Measurements from ENCODE around the gene GPR183. TPM values are rescaled to one million over a fixed set of nuclear protein-coding genes. Genes with fewer than 3 reads are reported as not detected.

The GPR183 gene
- total RNA-seq, 1 experiment from 2014 or later = 0.11 TPM

GRCh38 chr13:99335087-99335486 is 27.9 kb upstream of the GPR183 start:
- Histone ChIP-seq H3K27me3 (ENCODE audit: low read length) (no peaks in the 10 kb centered on the region), H4K20me1 (ENCODE audit: insufficient read depth, low read depth, low read length) (no peaks in the 10 kb centered on the region), H3K27ac (ENCODE audit: low read length) (peak overlapping the region; percentile 95), H3K79me2 (ENCODE audit: low read length) (peaks cover 11% of the 10 kb centered on the region; the same call in 1 of the 2 replicates), H3K4me1 (ENCODE audit: low read length) (peaks cover 77% of the 10 kb centered on the region), H3K9me2 (replicated peaks; ENCODE audit: insufficient read depth, low read length) (no peaks in the 10 kb centered on the region), H3K4me3 (ENCODE audit: low read length) (peak overlapping the region; percentile 53), H3K9ac (ENCODE audit: low read length) (peak overlapping the region; percentile 56), H2AFZ (ENCODE audit: low read length) (no peak overlapping the region), H3K4me2 (ENCODE audit: low read depth, low read length, poor library complexity, severe bottlenecking) (peak overlapping the region; percentile 77), H3K36me3 (ENCODE audit: insufficient read depth, low read length) (no peaks in the 10 kb centered on the region), H3K9me3 (ENCODE audit: low read length) (no peaks in the 10 kb centered on the region)
- DNase-seq = no peak

GRCh38 chr13:99334221-99334620 is 27.0 kb upstream of the GPR183 start:
- no peaks in the 10 kb centered on the region for H4K20me1 ChIP-seq (ENCODE audit: insufficient read depth, low read depth, low read length)
- H3K9me3 ChIP-seq (ENCODE audit: low read length) = no peaks in the 10 kb centered on the region
- H3K36me3 ChIP-seq (ENCODE audit: insufficient read depth, low read length) = no peaks in the 10 kb centered on the region
- no peak overlapping the region for H3K4me3 ChIP-seq (ENCODE audit: low read length)
- H2AFZ ChIP-seq (ENCODE audit: low read length) = no peak overlapping the region
- H3K27me3 ChIP-seq (ENCODE audit: low read length) = no peaks in the 10 kb centered on the region
- peaks cover 77% of the 10 kb centered on the region for H3K4me1 ChIP-seq (ENCODE audit: low read length)
- no peak overlapping the region for H3K9ac ChIP-seq (ENCODE audit: low read length)
- H3K4me2 ChIP-seq (ENCODE audit: low read depth, low read length, poor library complexity, severe bottlenecking) = peak overlapping the region; percentile 77
- H3K9me2 ChIP-seq (replicated peaks; ENCODE audit: insufficient read depth, low read length) = no peaks in the 10 kb centered on the region
- peak overlapping the region; percentile 95 for H3K27ac ChIP-seq (ENCODE audit: low read length)
- peaks cover 11% of the 10 kb centered on the region; the same call in 1 of the 2 replicates for H3K79me2 ChIP-seq (ENCODE audit: low read length)
- DNase-seq = no peak

GRCh38 chr13:99332456-99332855 is 25.3 kb upstream of the GPR183 start:
- no peak overlapping the region for H3K9ac ChIP-seq (ENCODE audit: low read length)
- no peak overlapping the region for H3K4me3 ChIP-seq (ENCODE audit: low read length)
- H3K27ac ChIP-seq (ENCODE audit: low read length) = peak overlapping the region; percentile 95
- H2AFZ ChIP-seq (ENCODE audit: low read length) = no peak overlapping the region
- H3K79me2 ChIP-seq (ENCODE audit: low read length) = peaks cover 4% of the 10 kb centered on the region; the same call in 1 of the 2 replicates
- H3K4me1 ChIP-seq (ENCODE audit: low read length) = peaks cover 71% of the 10 kb centered on the region
- H3K9me3 ChIP-seq (ENCODE audit: low read length) = no peaks in the 10 kb centered on the region
- peak overlapping the region; percentile 15 for H3K4me2 ChIP-seq (ENCODE audit: low read depth, low read length, poor library complexity, severe bottlenecking)
- H3K9me2 ChIP-seq (replicated peaks; ENCODE audit: insufficient read depth, low read length) = no peaks in the 10 kb centered on the region
- no peaks in the 10 kb centered on the region for H3K27me3 ChIP-seq (ENCODE audit: low read length)
- no peaks in the 10 kb centered on the region for H4K20me1 ChIP-seq (ENCODE audit: insufficient read depth, low read depth, low read length)
- peaks cover 4% of the 10 kb centered on the region; the same call in 1 of the 2 replicates for H3K36me3 ChIP-seq (ENCODE audit: insufficient read depth, low read length)
- no peak for DNase-seq

GRCh38 chr13:99331881-99332293 is 24.7 kb upstream of the GPR183 start:
- DNase-seq = no peak
- Histone ChIP-seq H4K20me1 (ENCODE audit: insufficient read depth, low read depth, low read length) (no peaks in the 10 kb centered on the region), H3K27me3 (ENCODE audit: low read length) (no peaks in the 10 kb centered on the region), H3K4me3 (ENCODE audit: low read length) (no peak overlapping the region), H3K36me3 (ENCODE audit: insufficient read depth, low read length) (peaks cover 9% of the 10 kb centered on the region; the same call in 1 of the 2 replicates), H2AFZ (ENCODE audit: low read length) (no peak overlapping the region), H3K9me2 (replicated peaks; ENCODE audit: insufficient read depth, low read length) (no peaks in the 10 kb centered on the region), H3K79me2 (ENCODE audit: low read length) (peaks cover 4% of the 10 kb centered on the region), H3K27ac (ENCODE audit: low read length) (peak overlapping the region; percentile 95; the same call in 1 of the 2 replicates), H3K4me2 (ENCODE audit: low read depth, low read length, poor library complexity, severe bottlenecking) (no peak overlapping the region), H3K9ac (ENCODE audit: low read length) (no peak overlapping the region), H3K4me1 (ENCODE audit: low read length) (peaks cover 70% of the 10 kb centered on the region), H3K9me3 (ENCODE audit: low read length) (no peaks in the 10 kb centered on the region)

GRCh38 chr13:99330942-99331341 is 23.7 kb upstream of the GPR183 start:
- Histone ChIP-seq H3K79me2 (ENCODE audit: low read length) (peaks cover 9% of the 10 kb centered on the region), H3K27ac (ENCODE audit: low read length) (peak overlapping the region; percentile 95; the same call in 1 of the 2 replicates), H4K20me1 (ENCODE audit: insufficient read depth, low read depth, low read length) (no peaks in the 10 kb centered on the region), H3K4me2 (ENCODE audit: low read depth, low read length, poor library complexity, severe bottlenecking) (no peak overlapping the region), H2AFZ (ENCODE audit: low read length) (no peak overlapping the region), H3K9ac (ENCODE audit: low read length) (no peak overlapping the region), H3K9me3 (ENCODE audit: low read length) (no peaks in the 10 kb centered on the region), H3K27me3 (ENCODE audit: low read length) (no peaks in the 10 kb centered on the region), H3K4me3 (ENCODE audit: low read length) (no peak overlapping the region), H3K4me1 (ENCODE audit: low read length) (peaks cover 70% of the 10 kb centered on the region), H3K9me2 (replicated peaks; ENCODE audit: insufficient read depth, low read length) (no peaks in the 10 kb centered on the region), H3K36me3 (ENCODE audit: insufficient read depth, low read length) (peaks cover 12% of the 10 kb centered on the region; the same call in 1 of the 2 replicates)
- DNase-seq = no peak

GRCh38 chr13:99329477-99329876 is 22.3 kb upstream of the GPR183 start:
- Histone ChIP-seq H3K4me1 (ENCODE audit: low read length) (peaks cover 63% of the 10 kb centered on the region), H3K4me3 (ENCODE audit: low read length) (no peak overlapping the region), H2AFZ (ENCODE audit: low read length) (no peak overlapping the region), H3K27me3 (ENCODE audit: low read length) (no peaks in the 10 kb centered on the region), H3K36me3 (ENCODE audit: insufficient read depth, low read length) (peaks cover 14% of the 10 kb centered on the region; the same call in 1 of the 2 replicates), H3K4me2 (ENCODE audit: low read depth, low read length, poor library complexity, severe bottlenecking) (no peak overlapping the region), H3K9me2 (replicated peaks; ENCODE audit: insufficient read depth, low read length) (no peaks in the 10 kb centered on the region), H3K79me2 (ENCODE audit: low read length) (peaks cover 14% of the 10 kb centered on the region), H3K9me3 (ENCODE audit: low read length) (no peaks in the 10 kb centered on the region), H3K27ac (ENCODE audit: low read length) (no peak overlapping the region; the same call in 1 of the 2 replicates), H4K20me1 (ENCODE audit: insufficient read depth, low read depth, low read length) (no peaks in the 10 kb centered on the region), H3K9ac (ENCODE audit: low read length) (no peak overlapping the region)
- no peak for DNase-seq

GRCh38 chr13:99327761-99328160 is 20.6 kb upstream of the GPR183 start:
- no peaks in the 10 kb centered on the region for H3K9me3 ChIP-seq (ENCODE audit: low read length)
- H3K27me3 ChIP-seq (ENCODE audit: low read length) = no peaks in the 10 kb centered on the region
- peaks cover 11% of the 10 kb centered on the region for H3K79me2 ChIP-seq (ENCODE audit: low read length)
- H2AFZ ChIP-seq (ENCODE audit: low read length) = no peak overlapping the region
- DNase-seq = no peak
- H3K9me2 ChIP-seq (replicated peaks; ENCODE audit: insufficient read depth, low read length) = no peaks in the 10 kb centered on the region
- no peak overlapping the region for H3K9ac ChIP-seq (ENCODE audit: low read length)
- no peaks in the 10 kb centered on the region for H4K20me1 ChIP-seq (ENCODE audit: insufficient read depth, low read depth, low read length)
- H3K27ac ChIP-seq (ENCODE audit: low read length) = no peak overlapping the region
- no peak overlapping the region for H3K4me3 ChIP-seq (ENCODE audit: low read length)
- H3K4me1 ChIP-seq (ENCODE audit: low read length) = peaks cover 53% of the 10 kb centered on the region
- H3K36me3 ChIP-seq (ENCODE audit: insufficient read depth, low read length) = peaks cover 17% of the 10 kb centered on the region; the same call in 1 of the 2 replicates
- H3K4me2 ChIP-seq (ENCODE audit: low read depth, low read length, poor library complexity, severe bottlenecking) = no peak overlapping the region

GRCh38 chr13:99327126-99327525 is 19.9 kb upstream of the GPR183 start:
- peaks cover 11% of the 10 kb centered on the region for H3K79me2 ChIP-seq (ENCODE audit: low read length)
- no peak for DNase-seq
- no peak overlapping the region for H3K4me2 ChIP-seq (ENCODE audit: low read depth, low read length, poor library complexity, severe bottlenecking)
- H3K4me1 ChIP-seq (ENCODE audit: low read length) = peaks cover 53% of the 10 kb centered on the region
- peak overlapping the region; percentile 66 for H3K27ac ChIP-seq (ENCODE audit: low read length)
- H3K9me3 ChIP-seq (ENCODE audit: low read length) = no peaks in the 10 kb centered on the region
- no peak overlapping the region for H2AFZ ChIP-seq (ENCODE audit: low read length)
- no peaks in the 10 kb centered on the region for H4K20me1 ChIP-seq (ENCODE audit: insufficient read depth, low read depth, low read length)
- no peak overlapping the region for H3K9ac ChIP-seq (ENCODE audit: low read length)
- no peak overlapping the region for H3K4me3 ChIP-seq (ENCODE audit: low read length)
- H3K27me3 ChIP-seq (ENCODE audit: low read length) = no peaks in the 10 kb centered on the region
- H3K36me3 ChIP-seq (ENCODE audit: insufficient read depth, low read length) = peaks cover 17% of the 10 kb centered on the region; the same call in 1 of the 2 replicates
- H3K9me2 ChIP-seq (replicated peaks; ENCODE audit: insufficient read depth, low read length) = no peaks in the 10 kb centered on the region
